Tongue (tissue), 1 donor: Measurements from ENCODE around the gene KIAA1143. TPM values are rescaled to one million over a fixed set of nuclear protein-coding genes. Genes with fewer than 3 reads are reported as not detected.

Experiments
- total RNA-seq: library from RNA; depleted of rRNA; stranded (reverse); fragments of >200 nt; gene quantifications from one replicate; pipeline ENCODE4 v1.2.3, GENCODE V29; 2014

The KIAA1143 gene
- total RNA-seq, 1 donor from 2014 or later = 31.8 TPM

Other genes with a start within 250 kb of the KIAA1143 start
- gene ZKSCAN7, start 206.4 kb downstream of the KIAA1143 start, total RNA-seq = 9.1 TPM
- gene ZNF660, start 176.7 kb downstream of the KIAA1143 start, total RNA-seq = 3.4 TPM
- gene ZNF197, start 136.6 kb downstream of the KIAA1143 start, total RNA-seq = 28.8 TPM
- 13.6 TPM for gene ZNF35, start 112.9 kb downstream of the KIAA1143 start, total RNA-seq
- 10.5 TPM for gene ZNF502, start 49.0 kb downstream of the KIAA1143 start, total RNA-seq
- gene ZNF501, start 32.0 kb downstream of the KIAA1143 start, total RNA-seq = 10.6 TPM
- gene KIF15, start 175 bp upstream of the KIAA1143 start, total RNA-seq = 8.8 TPM
- gene TMEM42, start 100.3 kb upstream of the KIAA1143 start, total RNA-seq = 9.7 TPM
- not detected for gene TGM4, start 113.0 kb upstream of the KIAA1143 start, total RNA-seq
- gene ZDHHC3, start 214.6 kb upstream of the KIAA1143 start, total RNA-seq = 47.5 TPM
- gene EXOSC7, start 214.6 kb upstream of the KIAA1143 start, total RNA-seq = 49.7 TPM